Upper lobe of right lung (tissue), 1 donor: ENCODE data around the gene GIMAP1. TPM values are rescaled to one million over a fixed set of nuclear protein-coding genes. Genes with fewer than 3 reads are reported as not detected.
A peak's percentile ranks its signal among the peaks of the same experiment; 100 is the strongest.
"Not testable (repeated sequence)": the region's sequence is repeated elsewhere in the genome, so short reads cannot be mapped to it uniquely, and the experiment has no call there.

Source experiments
- ATAC-seq: fragments of 200-7000 bp; cut with Tn5 transposase; one replicate; pipeline ENCODE4 v1.9.1; 2020; ENCODE audit warnings: mild to moderate bottlenecking, moderate library complexity
- DNase-seq: peaks from one replicate; pipeline ENCODE4 v3.0.0-alpha.2; 2020
- H3K27ac ChIP-seq: fragments of 200-600 bp; one replicate; pipeline ENCODE4 v1.8.0; 2022
- H3K27me3 ChIP-seq: fragments of 200-600 bp; one replicate; pipeline ENCODE4 v1.8.0; 2022; ENCODE audit warnings: mild to moderate bottlenecking
- H3K36me3 ChIP-seq: fragments of 200-600 bp; one replicate; pipeline ENCODE4 v1.8.0; 2022
- H3K4me1 ChIP-seq: fragments of 200-600 bp; one replicate; pipeline ENCODE4 v1.8.0; 2022
- H3K4me3 ChIP-seq: fragments of 200-600 bp; one replicate; pipeline ENCODE4 v1.8.0; 2022; ENCODE audit warnings: mild to moderate bottlenecking
- H3K9me3 ChIP-seq: fragments of 200-600 bp; one replicate; pipeline ENCODE4 v1.8.0; 2022
- intact Hi-C: fragments of 100-400 bp; cut with DNase I; formaldehyde crosslinking; loops from one replicate; pipeline ENCODE4 v1.11.0; 2022
- long read RNA-seq: library from polyadenylated mRNA; unstranded; transcript quantifications from one replicate; pipeline ENCODE4 v2.0.0, GENCODE V29; 2021
- total RNA-seq: library from RNA; stranded (reverse); fragmentation: NEBNext Ultra II Directional; extraction: Animal tissue kit (Norgen Biotek cat#: 25700); gene quantifications from one replicate; pipeline ENCODE4 v1.2.1, GENCODE V29; 2021
- TF ChIP-seq, protein P1 (sequence below): fragments of 200-600 bp; IDR thresholded peaks from one replicate; pipeline ENCODE4 v1.8.0; 2022; ENCODE audit warnings: antibody characterized with exemption
- donor health status: DM: no; HTN: yes; CAD: no; lungs with severe emphysema.

GIMAP1 gene
- 13.0 TPM for total RNA-seq
- long read RNA-seq, full-length matches to known transcripts, result 34 of 34 reads
- long read RNA-seq, partial matches to known transcripts, result 0 of 34 reads
- long read RNA-seq, other reads (novel, unspliced or antisense), result 0 of 34 reads

GRCh38 chr7:150716368-150716767, at the start of gene GIMAP1:
Gene GIMAP1, plus strand, starts transcription at chr7:150716613. Its CDS starts 2,435 bp downstream, at chr7:150719048.
- TF ChIP-seq, protein P1, sequence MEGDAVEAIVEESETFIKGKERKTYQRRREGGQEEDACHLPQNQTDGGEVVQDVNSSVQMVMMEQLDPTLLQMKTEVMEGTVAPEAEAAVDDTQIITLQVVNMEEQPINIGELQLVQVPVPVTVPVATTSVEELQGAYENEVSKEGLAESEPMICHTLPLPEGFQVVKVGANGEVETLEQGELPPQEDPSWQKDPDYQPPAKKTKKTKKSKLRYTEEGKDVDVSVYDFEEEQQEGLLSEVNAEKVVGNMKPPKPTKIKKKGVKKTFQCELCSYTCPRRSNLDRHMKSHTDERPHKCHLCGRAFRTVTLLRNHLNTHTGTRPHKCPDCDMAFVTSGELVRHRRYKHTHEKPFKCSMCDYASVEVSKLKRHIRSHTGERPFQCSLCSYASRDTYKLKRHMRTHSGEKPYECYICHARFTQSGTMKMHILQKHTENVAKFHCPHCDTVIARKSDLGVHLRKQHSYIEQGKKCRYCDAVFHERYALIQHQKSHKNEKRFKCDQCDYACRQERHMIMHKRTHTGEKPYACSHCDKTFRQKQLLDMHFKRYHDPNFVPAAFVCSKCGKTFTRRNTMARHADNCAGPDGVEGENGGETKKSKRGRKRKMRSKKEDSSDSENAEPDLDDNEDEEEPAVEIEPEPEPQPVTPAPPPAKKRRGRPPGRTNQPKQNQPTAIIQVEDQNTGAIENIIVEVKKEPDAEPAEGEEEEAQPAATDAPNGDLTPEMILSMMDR, result no peak
- Histone ChIP-seq H3K9me3 (no peaks in the 10 kb centered on the region), H3K27me3 (no peaks in the 10 kb centered on the region), H3K4me1 (peaks cover 9% of the 10 kb centered on the region), H3K4me3 (peak within 1 kb of the TSS; percentile 55), H3K27ac (peak within 1 kb of the TSS; percentile 83), H3K36me3 (peaks cover 13% of the 10 kb centered on the region)
- intact Hi-C loops, result no loop called here
- DNase-seq (no peak), ATAC-seq (peak; percentile 90)

DNA sequence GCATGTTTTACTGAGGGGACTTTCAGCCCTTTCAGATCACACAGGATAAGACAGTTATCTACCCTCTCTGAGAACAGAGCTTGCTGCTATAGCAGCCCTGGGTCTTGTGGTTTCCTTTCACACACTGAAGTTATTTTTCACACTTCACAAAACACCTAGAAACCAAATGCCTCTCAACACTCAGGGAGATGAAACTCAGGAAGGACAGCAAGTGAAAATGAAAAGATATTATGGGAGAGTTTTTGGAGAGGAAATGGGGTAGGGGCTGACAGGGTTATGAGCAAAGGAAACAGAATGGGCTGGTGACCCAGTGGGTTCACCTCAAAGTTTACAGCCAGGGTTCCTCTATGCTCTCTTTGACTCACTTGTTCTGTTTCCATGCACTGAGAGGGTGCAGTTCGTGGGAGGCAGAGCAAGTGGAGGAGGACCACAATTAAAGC, 47.9 kb upstream of the GIMAP1 start:
- TF ChIP-seq, protein P1, result no peak
- peak overlapping the region; percentile 24 for H3K27ac ChIP-seq
- intact Hi-C loops, result no loop called here
- peaks cover 12% of the 10 kb centered on the region for H3K4me1 ChIP-seq
- H3K27me3 ChIP-seq, result no peaks in the 10 kb centered on the region
- H3K36me3 ChIP-seq, result no peaks in the 10 kb centered on the region
- DNase-seq (no peak), ATAC-seq (peak; percentile 30)
- no peak overlapping the region for H3K4me3 ChIP-seq
- H3K9me3 ChIP-seq, result no peaks in the 10 kb centered on the region

GRCh38 chr7:150668977-150669376, 47.4 kb upstream of the GIMAP1 start:
- peaks cover 12% of the 10 kb centered on the region for H3K4me1 ChIP-seq
- H3K36me3 ChIP-seq, result no peaks in the 10 kb centered on the region
- no peaks in the 10 kb centered on the region for H3K9me3 ChIP-seq
- ATAC-seq (no peak), DNase-seq (no peak)
- no peak overlapping the region for H3K27ac ChIP-seq
- no peak overlapping the region for H3K4me3 ChIP-seq
- intact Hi-C loops, result no loop called here
- H3K27me3 ChIP-seq, result no peaks in the 10 kb centered on the region
- TF ChIP-seq, protein P1, result no peak

GRCh38 chr7:150671798-150672585, 44.4 kb upstream of the GIMAP1 start:
- H3K27me3 ChIP-seq, DNase-seq, H3K4me3 ChIP-seq, ATAC-seq, H3K27ac ChIP-seq, intact Hi-C loops, H3K36me3 ChIP-seq, H3K9me3 ChIP-seq: not testable (repeated sequence)
- peaks cover 13% of the 10 kb centered on the region for H3K4me1 ChIP-seq

DNA sequence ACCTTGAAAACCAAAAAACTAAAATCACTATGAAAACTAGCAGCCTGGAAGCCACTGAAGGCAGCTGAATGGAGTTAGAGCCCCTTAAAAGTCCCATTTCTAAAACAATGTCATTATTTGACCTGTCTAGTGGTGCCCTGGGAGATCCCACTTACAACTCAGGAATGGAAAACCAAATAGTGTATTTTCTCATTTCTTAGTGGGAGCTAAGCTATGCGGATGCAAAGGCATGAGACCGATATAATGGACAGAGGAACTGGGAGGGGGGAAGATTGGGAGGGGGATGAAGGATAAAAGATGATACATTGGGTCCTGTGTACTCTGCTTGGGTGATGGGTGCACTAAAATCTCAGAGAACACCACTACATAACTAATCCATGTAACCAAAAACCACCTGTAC, 40.7 kb upstream of the GIMAP1 start:
- Histone ChIP-seq H3K4me3 (no peak overlapping the region), H3K4me1 (peaks cover 13% of the 10 kb centered on the region), H3K36me3 (no peaks in the 10 kb centered on the region), H3K27me3 (no peaks in the 10 kb centered on the region), H3K9me3 (no peaks in the 10 kb centered on the region), H3K27ac (peak overlapping the region; percentile 77)
- ATAC-seq (no peak), DNase-seq (no peak)
- TF ChIP-seq, protein P1, result no peak
- intact Hi-C loops, result no loop called here

- H3K36me3 ChIP-seq, DNase-seq, H3K9me3 ChIP-seq, intact Hi-C loops, H3K27me3 ChIP-seq, H3K4me3 ChIP-seq: not testable (repeated sequence)
- ATAC-seq, result peak; percentile 53
- Histone ChIP-seq H3K27ac (peak overlapping the region; percentile 77), H3K4me1 (peaks cover 13% of the 10 kb centered on the region)
Measured at GRCh38 chr7:150676276-150676675, 40.1 kb upstream of the GIMAP1 start.

- H3K27me3 ChIP-seq, H3K36me3 ChIP-seq, H3K4me3 ChIP-seq, intact Hi-C loops, H3K9me3 ChIP-seq, DNase-seq: not testable (repeated sequence)
- peak; percentile 59 for ATAC-seq
- Histone ChIP-seq H3K27ac (peak overlapping the region; percentile 77), H3K4me1 (peaks cover 13% of the 10 kb centered on the region)
Measured at GRCh38 chr7:150676854-150677253, 39.6 kb upstream of the GIMAP1 start.

- intact Hi-C loops, DNase-seq: not testable (repeated sequence)
Measured at GRCh38 chr7:150678601-150679000, 37.8 kb upstream of the GIMAP1 start.

DNA sequence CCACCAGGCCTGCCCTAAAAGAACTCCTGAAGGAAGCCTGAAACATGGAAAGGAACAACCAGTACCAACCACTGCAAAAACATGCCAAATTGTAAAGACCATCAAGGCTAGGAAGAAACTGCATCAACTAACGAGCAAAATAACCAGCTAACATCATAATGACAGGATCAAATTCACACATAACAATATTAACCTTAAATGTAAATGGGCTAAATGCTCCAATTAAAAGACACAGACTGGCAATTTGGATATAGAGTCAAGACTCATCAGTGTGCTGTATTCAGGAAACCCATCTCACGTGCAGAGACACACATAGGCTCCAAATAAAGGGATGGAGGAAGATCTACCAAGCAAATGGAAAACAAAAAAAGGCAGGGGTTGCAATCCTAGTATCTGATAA, 36.0 kb upstream of the GIMAP1 start:
- H3K36me3 ChIP-seq, H3K9me3 ChIP-seq, H3K4me3 ChIP-seq, intact Hi-C loops, DNase-seq, H3K27me3 ChIP-seq, H3K27ac ChIP-seq, ATAC-seq: not testable (repeated sequence)
- peaks cover 23% of the 10 kb centered on the region for H3K4me1 ChIP-seq

More at GRCh38 chr7:150678601-150679000, 37.8 kb upstream of the GIMAP1 start:
- ATAC-seq, H3K4me3 ChIP-seq, H3K9me3 ChIP-seq, H3K36me3 ChIP-seq, H3K27me3 ChIP-seq: not testable (repeated sequence)
- Histone ChIP-seq H3K27ac (peak overlapping the region; percentile 77), H3K4me1 (peaks cover 13% of the 10 kb centered on the region)
